NCI-H1694 treated with DMSO at 0.1 percent for 48 hours (cell line): ENCODE measurements around the gene METTL23.
A peak's percentile ranks its signal among the peaks of the same experiment; 100 is the strongest.
"Not testable (repeated sequence)": the region's sequence is repeated elsewhere in the genome, so short reads cannot be mapped to it uniquely, and the experiment has no call there.

Experiments used
- DNase-seq: peaks from one replicate; lab custom pipeline; 2025; lab: John Stamatoyannopoulos, UW

METTL23 gene

DNA sequence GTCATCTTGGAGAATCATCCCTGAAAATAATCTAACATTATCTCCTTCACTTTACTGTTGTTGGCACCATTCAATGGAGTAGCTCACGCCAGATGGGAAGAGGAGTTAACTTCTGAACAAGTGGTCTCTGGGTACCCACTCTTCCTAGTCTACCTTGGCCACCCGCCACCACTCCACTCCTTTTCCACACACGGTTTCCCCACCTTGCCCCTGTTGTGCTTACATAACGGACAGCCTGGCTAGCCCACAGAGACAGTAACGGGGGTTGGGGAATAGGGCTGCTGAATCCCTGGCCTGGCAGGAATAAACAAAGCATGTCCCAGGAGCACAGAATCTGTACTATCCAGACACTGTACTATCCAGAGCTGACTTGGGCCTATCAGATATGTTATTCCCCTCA lies 12.3 kb upstream of the METTL23 start:
- DNase-seq: no peak

DNA sequence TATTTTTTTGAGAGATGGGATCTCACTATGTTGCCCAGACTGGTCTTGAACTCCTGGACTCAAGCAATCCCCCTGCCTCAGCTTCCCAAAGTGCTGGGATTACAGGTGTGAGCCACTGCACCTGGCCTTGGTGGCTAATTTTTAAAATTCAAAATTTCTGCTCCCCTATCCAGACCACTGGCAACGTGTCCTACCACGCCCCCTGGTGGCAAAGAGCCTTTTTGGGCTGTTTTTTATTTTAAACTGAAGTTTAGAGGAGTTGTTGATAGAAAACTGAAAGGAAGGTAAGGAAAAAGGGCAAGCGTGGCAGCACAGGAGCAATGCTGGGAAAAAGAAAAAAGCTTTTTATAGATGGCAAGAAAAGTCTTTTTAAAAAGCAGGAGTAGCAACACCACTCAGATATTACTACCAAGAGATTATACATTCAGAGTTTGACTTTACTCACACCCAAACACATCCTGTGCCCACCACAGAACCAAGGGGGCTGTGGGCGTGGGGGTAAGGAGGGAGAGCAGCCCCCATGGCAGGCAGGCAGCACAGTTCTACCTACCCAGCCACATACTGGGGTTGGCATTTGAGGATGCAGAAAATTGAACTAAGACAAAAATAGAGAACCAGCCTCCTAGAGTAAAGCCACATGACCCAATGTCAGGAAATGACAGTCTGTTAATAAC lies 11.7 kb upstream of the METTL23 start:
- peak; percentile 16 for DNase-seq

DNA sequence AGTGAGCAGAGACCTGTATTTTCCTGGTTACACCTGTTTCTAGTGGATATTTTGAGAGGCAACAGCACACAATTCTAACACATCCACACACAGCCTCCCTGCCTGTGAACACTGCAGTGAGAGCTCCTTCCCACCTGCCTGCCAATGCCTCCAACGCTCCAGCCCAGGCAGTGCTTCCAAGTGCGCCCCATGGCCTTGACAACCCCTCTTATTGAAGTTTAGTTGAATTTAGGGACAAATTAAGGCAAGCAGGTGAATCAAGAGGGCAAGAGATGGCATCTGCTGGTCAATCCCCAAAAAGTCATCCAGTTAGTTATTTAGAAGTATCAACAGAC lies 11.2 kb upstream of the METTL23 start:
- no peak for DNase-seq

DNA sequence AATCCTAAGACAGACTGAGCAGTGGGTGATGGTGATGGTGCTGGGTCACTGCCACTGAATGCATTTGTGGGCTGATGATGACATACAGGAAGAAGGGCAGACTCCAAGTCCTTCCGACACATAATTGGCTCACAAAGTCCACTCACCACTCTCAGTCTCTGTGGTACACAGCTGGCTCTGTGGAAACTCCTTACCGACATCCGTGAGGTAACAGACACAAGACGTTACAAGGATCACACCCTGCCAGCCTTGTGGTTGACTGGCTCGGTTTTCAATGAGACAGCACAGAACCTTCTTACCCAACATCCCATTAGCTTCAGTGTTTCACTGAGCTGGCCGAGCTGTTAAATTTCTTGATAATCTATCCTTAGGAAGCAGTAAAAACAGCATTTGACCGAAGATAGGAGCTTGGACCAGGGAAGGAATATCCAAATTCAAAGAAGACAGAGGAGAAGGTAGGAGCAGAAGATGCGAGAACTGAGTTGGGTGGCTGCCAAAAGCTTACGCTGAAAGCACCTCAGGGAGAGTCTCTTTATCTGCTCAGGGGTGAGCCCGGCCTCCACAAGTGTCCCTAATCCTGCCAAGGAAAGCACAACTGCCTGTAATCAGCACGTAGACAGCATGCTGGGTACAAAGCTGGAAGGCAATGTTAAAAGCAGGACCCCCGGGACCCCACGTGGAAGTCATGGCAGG lies 10.3 kb upstream of the METTL23 start:
- no peak for DNase-seq

DNA sequence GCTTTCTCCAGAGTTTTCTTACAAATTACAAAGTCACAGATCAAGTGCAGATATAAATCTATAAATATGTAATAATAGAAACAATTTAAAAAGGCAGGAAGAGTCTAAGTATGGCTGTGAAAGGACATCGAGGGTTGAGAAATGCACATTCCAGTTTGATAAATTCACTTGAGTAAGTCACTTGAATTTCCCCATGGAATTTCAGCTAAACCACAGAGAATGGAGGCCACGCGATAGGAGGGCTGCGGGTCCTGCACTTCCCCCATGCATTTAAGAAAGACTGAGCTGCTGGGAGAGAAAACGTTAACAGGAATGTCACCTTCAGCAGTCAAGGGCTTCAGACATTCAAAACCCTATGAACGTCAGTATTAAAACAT lies 9.8 kb upstream of the METTL23 start:
- no peak for DNase-seq

DNA sequence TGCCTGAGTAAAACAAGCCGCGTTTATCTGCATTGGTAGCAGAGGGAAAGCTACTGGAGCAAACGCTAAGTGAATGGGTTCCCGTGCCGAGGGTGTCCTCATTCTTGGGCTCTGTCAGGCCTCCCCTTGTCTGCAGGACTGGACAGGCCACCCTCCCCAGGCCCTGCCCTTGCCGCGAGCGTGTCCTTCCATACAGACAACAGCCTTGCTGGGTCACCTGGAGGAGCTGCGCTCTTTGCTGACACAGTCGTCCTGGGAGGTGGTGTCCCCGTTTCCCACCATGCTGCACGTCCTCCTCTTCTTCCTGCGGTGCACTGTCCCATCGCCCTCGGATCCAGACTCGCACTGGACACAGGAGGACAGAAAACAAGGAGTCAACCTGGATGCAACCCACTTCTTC lies 8.1 kb upstream of the METTL23 start:
- no peak for DNase-seq

DNA sequence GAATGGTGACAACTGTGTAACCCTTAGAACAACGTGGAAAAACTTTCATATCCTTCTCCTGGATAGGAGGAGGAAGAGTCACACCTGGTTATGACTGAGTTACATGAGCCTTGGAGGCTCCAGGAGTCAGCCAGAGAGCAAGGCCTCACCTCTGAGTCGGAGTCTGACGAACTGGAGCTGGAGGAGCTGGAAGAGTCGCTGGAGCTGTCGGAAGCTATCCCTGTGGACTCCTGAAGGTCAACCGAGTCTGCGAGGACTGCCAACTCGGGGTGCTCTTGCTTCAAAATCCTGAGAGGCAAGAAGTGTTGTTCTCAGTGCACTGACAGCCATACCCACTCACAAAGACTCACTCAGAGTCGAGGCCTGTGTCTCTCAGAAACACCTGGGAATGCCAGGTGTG lies 6.4 kb upstream of the METTL23 start:
- DNase-seq: no peak

DNA sequence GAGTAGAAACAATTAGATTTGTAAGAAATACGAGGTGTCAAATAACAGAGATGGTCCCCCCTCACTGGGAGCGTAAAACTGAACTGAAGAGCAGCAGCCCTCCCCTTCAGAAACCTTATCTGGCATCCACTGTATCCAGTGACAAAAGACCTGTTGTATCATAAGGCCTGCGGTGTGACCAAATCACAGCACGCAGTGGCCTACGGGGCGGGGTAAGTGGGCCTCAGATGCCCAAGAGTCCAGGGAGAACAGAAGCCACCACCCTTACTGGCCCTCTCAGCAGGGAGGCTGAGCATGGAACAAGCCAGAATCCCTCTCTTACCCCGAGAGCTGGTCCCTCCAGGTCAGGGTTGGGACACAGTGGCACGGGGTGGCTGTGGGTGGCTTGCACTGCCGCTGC lies 5.7 kb upstream of the METTL23 start:
- no peak for DNase-seq

DNA sequence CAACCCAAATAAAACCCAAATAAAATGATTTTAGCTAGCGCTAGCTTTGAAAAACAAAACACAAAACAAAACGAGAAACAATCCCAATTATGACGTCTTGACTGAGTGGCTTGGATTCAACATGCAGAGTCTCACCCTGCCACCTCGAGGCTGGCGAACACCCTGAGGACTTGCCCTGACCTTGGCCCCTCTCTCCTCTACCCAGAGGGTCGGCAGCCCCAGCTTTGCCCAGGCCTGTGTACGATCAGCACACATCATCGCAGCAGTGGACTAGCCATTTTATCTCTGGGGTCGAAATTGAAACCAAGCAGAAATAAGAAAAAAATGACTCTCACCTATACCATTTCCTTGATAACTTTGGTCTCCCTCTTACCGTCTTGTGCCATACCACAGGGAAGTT lies 5.2 kb upstream of the METTL23 start:
- no peak for DNase-seq

DNA sequence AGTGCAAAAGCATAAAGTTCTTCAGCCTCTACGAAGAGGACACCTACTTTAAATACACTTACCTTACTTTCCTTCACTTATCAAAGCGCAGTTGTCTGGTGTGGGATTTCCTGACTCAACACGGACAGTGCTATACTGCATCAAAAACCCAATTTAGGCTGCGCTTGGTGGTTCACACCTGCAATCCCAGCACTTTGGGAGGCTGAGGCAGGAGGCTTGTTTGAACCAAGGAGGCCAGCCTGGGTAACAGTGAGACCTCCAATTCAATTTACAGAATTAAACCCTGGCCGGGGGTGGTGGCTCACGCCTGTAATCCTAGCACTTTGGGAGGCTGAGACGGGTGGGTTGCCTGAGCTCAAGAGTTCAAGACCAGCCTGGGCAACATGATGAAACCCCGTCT lies 4.4 kb upstream of the METTL23 start:
- DNase-seq: no peak

DNA sequence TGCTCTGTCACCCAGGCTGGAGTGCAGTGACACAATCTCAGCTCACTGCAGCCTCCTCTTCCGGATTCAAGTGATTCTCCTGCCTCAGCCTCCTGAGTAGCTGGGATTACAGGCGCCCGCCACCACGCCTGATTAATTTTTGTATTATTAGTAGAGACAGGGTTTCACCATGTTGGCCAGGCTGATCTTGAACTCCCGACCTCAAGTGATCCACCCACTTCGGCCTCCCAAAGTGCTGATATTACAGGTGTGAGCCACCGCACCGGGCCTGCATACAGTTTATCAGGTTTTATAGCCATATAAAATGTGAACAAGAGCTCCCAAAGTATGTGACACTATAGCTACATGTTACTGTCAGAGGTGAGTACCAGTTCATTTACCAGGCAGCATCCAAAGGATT lies 3.7 kb upstream of the METTL23 start:
- DNase-seq: not testable (repeated sequence)

DNA sequence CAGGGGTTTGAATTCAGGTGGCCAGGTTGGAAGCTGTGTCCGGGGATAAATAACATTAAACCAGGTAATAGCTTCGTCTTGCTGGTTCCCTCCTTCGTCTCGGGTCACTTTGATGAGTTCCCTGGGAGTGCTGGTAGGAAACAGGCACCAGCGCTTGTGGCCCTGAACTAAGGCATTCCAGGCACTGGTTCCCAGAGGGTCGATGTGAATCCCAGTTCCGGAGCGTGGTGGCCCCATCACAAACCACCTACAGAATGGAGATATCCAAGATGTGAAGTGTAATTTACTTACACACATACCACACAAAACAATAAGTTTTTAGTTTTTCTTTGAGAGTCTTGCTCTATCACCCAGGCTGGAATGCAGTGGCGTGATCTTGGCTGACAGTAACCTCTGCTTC lies 2.8 kb upstream of the METTL23 start:
- no peak for DNase-seq

DNA sequence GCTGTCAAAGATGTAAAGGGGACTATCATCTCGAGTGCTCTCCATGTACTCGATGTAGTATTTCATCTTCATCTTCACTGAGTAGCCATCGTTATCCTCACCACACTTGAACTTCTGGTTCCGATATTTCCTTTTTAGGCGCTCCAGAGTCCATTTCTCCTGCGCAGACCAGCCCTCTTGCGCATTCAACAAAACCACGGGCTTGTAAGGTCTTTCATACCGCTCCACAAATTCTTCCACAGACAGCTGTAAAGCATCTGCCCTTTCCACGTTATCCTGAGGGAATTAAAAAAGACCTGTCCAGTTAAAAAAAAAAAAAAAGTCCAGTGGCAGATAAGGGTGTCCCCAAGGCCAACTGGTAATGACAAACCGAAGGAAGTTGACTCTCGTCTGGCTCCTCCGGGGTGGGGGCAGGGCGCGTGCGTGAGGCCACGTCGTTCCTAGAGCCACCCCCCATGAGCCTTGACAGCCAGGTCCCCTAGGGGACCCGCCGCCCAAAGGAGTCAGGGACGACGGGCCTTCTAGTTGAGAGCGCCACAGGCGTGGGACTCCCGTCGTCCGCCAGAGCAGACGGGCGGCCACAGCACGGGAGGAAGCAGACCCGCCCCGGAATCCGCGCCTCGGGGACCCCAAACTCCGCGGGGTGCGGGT lies 934 bp upstream of the METTL23 start:
- DNase-seq: no peak

DNA sequence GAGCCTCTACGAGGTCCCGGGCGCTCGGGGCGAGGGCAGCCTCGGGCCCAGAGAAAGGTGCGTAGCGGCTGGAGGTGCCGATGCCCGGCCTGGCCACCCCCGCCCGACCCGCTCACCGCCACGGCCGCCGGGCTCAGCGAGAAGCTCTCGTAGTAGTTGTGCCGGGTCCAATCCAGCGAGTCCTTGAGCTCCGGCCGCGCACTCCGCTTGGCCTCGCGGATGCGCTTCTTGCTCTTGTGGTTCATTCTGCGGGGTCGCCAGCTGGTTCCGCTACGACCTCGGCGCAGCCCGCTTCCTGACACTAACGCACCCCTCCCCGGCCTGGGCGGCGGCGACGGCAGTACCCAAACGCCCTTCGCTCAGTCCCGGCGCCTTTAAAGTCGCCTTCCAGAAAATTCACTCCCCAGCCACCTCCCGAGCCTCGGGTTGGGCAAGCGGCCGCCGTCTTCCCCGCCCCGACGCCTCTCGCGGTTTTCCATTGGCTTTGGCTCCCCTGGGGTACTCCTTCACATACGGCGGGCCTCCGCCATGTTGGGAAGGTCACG lies 336 bp upstream of the METTL23 start, which contains the start of gene JMJD6:
Gene JMJD6, minus strand, starts transcription at position 376 of the 545 bp plus-strand sequence. Its CDS starts 131 bp downstream, at position 245.
- DNase-seq: peak; percentile 95

DNA sequence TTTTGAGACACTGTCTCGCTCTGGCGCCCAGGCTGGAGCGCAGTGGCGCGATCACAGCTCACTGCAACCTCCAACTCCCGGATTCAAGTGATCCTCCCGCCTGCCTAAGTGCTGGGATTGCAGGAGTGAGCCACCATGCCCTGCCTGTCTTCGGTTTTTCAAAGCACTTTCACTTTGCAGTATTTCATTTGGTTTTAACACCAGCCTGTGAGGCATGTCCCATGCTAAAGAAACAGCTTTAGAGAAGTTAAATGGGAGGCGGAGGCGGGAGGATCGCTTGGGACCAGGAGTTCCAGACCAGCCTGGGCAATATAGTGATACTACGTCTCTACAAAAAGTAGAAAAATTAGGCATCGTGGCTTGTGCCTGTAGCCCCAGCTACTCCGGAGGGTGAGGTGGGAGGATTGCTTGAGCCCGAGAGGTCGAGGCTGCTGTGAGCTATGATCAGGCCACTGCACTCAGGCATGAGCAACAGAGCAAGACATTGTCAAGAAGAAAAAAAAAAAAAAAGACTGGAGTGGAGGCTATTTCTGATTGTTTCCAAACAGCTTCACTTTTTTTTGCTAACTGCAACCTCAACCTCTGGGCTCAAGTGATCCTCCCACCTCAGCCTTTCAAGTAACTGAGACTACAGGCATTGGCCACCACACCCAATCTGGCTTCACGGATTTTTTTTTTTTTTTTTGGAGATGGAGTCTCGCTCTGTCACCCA lies 1.3 kb downstream of the METTL23 start:
- no peak for DNase-seq

DNA sequence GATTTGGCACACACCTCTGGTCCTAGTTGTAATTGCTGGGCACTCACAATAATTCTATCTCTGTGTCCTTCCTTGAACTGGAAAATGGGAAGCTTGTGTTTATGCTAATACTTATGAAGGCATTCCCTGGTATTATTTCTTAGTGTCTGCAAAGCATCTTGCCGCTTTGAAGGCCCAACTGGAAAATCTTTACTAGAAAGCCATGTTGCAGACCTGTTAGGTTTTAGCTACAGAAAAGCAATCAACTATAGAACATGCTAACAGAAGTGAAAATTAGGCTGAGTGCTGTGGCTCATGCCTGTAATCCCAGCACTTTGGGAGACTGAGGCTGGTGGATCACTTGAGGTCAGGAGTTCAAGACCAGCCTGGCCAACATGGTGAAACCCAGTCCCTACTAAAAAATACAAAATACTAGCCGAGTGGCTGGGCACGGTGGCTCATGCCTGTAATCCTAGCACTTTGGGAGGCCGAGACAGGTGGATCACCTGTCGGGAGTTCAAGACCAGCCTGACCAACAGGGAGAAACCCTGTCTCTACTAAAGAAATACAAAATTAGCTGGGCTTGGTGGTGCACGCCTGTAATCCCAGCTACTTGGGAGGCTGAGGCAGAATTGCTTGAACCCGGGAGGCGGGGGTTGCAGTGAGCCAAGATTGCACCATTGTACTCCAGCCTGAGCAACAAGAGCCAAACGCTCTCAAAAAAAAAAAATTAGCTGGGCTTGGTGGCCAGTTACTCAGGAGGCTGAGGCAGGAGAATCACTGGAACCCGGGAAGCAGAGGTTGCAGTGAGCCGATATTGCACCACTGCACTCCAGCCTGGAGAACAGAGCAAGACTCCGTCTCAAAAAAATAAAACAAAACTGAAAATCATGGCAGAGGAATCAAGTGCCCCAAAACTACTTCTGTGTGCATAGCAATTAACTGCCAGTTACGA lies 5.4 kb downstream of the METTL23 start:
- DNase-seq: not testable (repeated sequence)

DNA sequence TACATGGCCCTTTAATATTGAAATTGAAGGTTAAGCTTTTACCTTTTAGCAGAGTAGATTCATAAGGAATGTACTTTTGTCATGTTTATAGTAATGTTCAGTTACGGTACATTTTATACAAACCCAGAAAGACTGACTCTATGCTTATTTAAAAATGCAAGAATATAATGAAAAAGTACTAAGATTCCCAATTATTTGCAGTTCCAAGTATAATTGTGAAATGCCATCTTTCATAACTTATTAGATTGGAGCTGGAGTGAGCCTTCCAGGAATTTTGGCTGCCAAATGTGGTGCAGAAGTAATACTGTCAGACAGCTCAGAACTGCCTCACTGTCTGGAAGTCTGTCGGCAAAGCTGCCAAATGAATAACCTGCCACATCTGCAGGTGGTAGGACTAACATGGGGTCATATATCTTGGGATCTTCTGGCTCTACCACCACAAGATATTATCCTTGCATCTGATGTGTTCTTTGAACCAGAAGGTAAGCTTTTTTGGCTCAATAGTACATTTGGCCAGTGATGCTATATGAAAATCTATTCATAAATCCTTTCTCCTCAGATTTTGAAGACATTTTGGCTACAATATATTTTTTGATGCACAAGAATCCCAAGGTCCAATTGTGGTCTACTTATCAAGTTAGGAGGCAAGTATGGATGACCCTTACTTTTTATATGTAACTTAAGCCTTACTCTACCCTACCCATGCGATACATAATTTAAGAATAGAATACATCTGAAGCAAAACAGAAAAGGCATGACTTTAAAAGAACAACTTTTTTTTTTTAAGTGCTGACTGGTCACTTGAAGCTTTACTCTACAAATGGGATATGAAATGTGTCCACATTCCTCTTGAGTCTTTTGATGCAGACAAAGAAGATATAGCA lies 6.3 kb downstream of the METTL23 start:
- DNase-seq: no peak

DNA sequence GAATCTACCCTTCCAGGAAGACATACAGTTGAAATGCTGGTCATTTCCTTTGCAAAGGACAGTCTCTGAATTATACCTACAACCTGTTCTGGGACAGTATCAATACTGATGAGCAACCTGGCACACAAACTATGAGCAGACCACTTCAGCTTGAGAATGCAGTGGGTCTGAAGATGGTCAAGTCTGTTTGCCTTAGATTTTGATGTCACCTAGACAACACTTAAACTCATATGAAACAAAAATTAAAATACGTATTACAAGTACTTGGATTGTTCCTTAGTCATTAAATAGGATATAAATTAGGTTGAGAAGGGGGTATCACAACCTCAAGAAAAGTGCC lies 6.9 kb downstream of the METTL23 start:
- DNase-seq: no peak

DNA sequence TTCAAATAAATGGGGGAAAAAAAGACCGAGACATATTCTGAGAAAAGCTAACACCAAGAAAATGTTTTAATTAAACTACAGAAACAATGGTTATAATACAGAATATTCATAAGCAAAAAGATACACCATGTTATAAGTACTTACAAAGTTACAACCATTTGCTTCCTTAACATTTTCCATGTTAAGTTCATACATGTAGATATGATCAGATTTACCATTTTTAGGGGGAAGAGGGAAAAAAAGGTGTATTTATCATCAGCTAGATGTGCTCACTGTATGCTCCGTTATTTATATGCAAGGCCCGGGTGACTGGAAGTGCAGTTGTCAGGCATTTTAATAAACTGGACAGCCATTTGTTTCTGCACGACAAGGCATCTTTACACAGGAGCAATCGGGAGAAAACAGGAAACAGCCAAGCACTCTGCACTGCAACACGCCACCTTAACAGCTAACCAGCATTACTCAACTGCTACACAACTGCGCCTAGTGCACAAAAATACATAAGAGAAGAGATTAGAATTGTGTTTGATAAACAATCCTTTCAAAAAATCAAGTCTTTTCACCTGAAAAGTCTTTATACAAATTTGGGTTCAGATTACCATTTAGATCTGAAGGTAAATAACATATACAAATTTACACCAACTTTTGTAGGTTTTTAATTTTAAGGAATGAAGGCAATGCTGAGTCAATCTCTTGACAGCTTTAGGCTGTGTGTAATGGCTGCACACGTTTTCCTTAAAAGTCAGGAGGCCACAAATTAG lies 7.6 kb downstream of the METTL23 start:
- no peak for DNase-seq

DNA sequence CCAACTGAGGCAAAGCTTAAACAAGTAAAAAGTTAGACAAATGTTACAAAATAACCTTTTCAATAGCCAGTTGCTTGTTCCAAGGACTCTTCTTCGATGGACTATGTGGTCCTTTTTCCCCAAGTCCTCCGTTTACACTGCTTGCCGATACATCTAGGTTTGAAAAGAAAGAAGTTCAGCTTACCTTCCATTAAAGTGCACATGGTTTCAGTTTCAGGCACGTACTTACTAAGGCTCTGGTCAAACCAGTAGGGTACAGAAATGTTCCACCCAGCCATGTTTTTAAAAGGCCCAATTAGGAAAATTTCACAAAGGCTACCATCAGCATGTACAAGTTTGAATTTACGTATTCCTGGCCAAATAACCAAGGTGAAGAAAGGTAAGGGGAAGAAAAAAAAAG lies 8.4 kb downstream of the METTL23 start:
- DNase-seq: no peak
